GM18511 (cell line): Measurements from ENCODE around the gene SORCS1.

ENCODE experiments used
- ATAC-seq: cut with Tn5 transposase; IDR thresholded peaks from one replicate; pipeline ENCODE4 v1.9.1; 2021; ENCODE audit warnings: mild to moderate bottlenecking, moderate library complexity; ENCODE audit not compliant: unreplicated experiment

SORCS1 gene

DNA sequence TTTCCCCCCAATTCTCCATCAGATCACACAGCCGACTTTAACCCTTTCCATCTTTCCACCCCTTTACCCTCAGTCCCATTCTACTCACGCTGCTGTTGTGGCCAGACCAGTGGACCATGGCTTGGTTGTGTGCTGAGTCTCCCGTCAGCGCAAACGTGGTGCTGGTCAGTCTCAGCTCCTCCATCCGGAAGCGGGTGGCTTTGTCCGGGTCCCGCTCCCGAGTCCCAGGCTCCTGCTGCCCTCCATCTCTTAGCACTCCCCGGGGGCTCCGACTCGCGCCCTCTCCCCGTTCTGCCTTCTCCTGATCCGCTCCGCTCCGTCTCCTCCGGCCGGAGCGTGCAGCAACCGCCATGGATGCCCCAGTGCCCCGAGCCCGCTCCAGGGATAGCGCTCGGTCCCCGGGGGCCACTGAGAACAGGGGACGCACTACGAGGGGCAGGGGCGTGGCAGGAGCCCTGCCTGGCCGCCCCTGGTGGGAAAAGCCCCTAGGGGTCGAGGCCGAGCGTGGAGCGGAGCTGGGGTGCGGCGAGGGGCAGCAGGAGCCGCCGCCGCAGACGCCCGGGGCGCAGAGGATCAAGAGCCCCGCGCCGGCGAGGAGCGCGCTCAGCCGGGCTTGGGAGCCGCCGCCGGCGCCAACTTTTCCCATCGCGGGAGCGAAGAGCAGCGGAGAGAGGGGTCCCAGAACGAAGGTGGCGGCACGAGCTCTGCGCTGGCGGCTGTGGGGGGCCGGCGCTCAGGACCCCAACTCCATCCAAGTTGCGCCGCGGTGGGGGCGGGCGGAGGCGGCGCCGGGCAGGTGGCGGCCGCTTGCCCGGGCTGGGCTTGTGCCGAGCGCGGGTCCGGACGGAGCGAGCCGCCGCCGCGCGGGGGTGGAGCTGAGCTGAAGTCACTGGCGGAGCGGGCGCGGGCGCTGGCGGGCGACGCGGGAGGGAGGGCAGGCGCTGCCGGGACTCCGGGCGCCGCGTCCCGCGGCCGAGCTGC, at the start of gene SORCS1:
SORCS1 (minus strand) TSS at position 826 of the 981 bp plus-strand sequence.
- no peak for ATAC-seq

DNA sequence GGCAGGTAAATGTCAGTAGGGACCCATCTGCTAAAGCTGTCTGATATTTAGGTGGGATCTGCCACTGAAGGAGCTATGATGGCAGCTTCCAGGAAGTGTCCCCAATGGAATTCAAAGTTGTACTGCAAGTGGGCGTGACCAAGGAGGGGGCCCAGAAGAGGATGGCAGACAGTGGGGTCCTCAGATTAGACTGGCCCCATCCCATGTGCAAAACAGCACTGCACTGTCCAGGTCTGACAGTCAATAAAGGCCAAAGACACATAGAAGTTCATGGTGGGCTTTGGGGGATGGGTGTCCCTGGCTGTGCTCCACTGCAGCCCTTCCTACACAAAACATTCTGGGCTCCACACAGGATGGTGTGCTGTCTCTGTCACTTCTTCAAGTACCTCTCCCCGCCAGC, 49.8 kb upstream of the SORCS1 start:
- ATAC-seq: no peak

DNA sequence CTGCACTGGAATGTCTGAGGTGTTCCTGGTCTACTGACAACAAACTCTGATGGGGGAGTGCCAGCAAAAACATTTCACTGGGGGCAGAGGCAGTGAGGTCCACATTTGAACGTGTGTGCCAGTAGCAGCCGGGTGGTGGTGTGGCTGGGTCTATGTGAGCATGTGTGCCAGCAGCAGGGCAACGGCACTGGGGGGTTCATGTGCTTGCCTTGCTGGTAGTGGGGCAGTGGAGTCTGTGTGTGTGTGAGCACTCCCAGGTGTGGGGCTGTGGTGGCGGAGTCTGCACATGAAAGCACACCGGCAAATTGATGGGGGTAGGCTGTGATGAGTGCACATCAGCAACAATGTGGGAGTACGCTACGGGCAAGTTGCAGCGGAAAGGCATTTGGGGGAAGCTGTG, 49.4 kb upstream of the SORCS1 start:
- ATAC-seq: no peak

DNA sequence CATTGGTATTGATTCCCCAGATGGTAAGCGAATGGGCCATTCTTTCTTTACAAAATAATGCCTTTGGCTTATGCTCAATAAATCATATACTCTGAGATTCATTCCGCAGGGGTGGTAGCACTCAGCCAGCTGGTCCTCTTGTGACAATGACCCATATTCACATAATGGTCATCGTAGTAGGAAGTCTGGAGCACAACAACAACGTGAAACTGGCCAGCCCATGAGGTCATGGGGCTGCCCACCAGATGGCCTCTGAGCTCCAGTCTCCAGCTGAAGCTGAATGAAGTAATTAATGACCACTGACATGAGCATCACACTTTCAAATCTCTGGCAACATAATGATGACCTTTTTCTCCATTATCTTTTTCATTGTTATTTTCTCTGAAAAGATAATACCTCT, 42.3 kb upstream of the SORCS1 start:
- ATAC-seq: no peak

DNA sequence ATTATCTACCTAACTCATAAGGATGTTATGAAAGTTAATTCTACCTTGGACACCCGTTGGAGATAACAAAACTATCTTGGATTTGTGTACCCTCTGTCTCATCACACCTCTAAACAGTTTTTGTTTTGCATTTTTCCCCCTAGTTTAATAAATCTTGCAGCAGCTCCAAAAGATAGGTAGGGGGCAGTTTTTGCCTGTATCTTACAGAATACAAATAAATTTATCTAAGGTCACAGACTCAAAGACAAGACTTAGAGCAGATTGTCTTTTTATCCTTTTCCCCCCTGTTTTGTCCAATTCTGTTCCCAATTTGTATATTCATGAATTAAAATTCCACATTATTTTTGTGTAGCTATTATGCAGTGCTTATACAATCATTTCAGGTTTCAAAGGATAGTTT, 5.0 kb upstream of the SORCS1 start:
- no peak for ATAC-seq

DNA sequence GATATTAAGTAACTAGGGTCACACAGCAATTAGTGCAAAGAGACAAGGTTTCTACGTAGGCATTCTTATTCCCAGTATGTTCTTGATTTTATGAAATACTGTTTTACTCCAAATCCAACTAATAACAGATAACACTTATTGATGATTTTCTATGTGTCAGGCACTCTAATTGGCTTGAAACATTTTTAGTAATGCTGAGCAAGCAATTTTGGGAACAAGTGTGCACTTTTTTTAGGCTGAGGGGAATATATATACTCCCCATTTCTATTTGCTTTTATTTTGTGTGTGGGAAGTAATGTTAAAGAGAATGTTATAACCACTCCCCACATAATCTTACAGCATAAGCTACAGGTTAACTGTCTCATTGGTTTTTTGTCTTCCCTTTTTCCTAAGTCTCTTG, 4.2 kb upstream of the SORCS1 start:
- no peak for ATAC-seq

DNA sequence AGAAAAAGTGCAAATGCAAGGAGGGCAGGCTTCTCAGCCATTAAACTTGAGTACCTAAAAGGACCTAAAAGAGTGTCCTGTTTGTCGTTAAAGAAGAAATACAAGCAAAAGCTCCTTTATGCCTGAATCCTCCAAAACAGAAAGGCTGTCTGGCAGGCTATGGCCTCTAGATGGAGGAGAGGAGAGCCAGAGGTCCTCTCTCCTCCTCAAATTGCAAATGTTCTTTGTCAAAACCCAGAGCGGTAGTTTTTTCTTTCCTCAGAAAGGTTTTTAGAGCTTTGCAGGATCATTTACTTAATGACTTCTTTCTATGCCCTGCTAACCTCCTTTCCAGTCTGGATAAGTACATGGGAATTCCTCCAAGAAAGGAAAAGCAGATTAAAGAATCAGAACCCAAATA, 1.9 kb upstream of the SORCS1 start:
- ATAC-seq: no peak

DNA sequence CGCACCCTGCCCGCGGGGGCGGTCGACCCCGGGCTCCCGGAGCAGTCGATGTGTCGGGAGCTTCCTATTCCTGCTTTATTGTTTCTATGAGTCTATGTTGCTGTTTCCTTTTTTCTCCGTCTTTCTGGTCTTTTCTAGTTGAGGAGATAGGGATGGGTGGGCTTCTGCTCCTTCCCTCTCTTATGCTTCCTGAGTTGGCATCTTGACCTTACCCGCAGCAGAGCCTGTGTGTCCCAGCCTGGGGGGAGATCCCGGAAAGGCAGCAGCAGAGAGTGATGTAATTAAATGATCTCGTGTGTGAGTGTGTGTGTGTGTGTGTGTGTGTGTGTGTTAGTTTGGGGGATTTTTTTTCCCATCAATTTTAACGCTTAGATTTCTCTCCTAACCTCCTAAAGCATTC, 486 bp upstream of the SORCS1 start:
- no peak for ATAC-seq

DNA sequence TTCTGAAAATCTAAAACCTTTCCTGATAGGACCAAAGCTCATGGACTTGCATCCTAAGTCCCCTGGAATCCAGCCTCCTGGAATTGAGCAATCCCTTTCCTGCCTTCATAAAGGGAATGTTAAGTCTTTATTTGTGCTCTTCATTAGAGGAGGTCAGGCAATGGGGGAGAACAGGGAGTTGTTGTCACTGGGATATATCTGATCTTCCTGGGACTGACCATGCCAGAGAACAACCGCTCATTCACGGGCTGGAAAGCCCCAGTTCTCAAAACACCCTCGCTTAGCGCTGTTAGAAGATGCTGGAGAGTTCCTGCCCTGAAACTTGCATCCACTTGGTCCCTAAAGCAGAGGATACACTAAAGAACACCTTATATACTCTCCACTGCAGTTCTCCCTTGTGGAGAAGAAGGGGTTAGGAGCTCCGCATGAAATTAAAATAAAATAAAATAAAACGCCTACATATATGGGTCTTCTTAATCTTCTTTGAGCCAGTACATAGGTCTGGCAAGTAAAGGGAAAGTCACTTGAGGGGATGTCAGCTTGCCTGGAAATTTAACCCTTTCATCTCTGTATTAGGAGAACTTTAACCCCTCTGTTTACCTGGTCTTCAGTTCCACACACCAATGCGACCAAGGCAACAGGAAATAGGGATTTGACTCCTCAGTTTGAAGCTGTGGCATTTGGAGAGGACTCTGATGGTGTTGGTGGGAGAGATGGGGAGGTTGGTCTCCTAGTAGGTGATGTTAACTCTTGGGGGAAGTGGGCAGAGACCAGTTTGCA, 1.2 kb downstream of the SORCS1 start:
- no peak for ATAC-seq

DNA sequence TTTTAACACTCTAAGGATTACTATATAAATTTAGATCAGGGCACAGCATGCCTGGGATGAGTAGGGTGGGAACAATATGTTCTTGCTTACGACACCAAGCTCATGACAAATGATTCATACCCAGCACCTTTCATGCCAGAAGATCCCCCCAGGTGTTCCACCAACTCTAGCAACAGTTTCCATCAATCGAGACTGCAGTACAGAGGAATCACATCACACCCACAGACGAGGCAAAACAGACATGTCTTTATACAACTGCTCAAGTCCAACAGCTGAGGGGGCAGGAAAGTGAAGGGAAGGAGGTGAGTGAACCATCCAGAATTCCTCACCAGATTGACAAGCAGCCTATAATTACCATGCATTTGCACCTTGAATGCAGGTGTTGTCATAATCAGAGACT, 3.6 kb downstream of the SORCS1 start:
- no peak for ATAC-seq

DNA sequence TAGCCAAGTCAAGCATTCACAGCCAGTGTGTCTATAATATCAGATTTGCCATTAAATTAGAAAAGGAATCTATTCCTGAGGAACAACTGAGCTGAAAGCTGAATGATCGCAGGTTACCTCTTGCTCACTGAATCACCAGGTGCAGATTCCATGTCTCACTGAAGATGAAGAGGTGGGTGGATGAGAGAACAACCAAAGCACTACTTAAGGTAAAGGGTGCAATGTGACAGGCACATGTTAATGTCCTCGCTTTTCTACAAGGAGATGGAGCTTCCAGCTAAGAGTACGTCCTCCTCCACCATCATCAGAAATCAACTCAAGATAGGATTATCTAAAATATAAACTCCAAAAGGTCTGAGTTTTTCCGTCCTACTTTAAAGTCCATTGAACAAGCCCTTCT, 4.6 kb downstream of the SORCS1 start:
- no peak for ATAC-seq

DNA sequence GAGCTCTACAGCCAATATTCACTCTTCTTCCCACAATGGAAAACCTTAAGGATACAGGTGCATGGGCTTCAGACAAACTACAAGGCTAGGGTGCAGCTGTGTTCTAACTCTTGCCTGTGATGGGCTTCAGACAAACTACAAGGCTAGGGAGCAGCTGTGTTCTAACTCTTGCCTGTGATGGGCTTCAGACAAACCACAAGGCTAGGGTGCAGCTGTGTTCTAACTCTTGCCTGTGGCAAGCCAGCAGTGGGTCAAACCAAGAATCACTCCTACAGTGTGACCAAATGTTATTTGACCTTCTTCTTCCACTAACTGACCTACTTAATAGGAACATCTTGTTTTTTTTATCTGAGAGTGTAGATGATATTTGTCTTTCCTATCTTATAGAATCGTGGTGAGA, 7.4 kb downstream of the SORCS1 start:
- no peak for ATAC-seq

DNA sequence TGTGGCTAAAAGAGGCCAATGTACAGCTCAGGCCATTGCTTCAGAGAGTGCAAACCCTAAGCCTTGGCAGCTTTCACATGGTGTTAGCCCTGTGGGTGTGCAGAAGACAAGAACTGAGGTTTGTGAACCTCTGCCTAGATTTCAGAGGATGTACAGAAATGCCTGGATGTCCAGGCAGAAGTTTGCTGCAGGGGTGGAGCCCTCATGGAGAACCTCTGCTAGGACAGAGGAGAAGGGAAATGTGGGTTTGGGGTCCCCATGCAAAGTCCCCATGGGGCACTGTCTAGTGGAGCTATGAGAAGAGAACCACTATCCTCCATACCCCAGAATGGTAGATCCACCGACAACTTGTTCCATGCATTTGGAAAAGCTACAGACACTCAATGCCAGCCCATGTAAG, 12.4 kb downstream of the SORCS1 start:
- no peak for ATAC-seq

DNA sequence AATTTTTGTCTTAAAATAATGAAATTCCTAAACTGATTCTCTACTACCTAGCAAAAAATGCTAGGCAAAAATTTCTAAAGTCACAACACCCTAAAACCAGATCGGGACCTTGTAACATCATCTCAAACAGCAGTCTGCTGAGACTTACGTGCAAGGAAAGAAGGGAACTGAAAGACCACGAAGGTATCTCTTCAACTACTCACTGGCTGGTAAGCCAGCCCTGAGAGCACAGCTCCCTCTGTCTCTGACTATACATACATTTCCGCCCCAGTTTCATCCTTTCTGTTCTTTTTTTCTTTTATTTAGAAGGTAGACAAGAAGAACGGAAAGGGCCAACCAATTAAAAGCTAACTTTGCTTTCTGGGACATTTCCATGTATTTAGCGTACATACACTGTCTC, 15.6 kb downstream of the SORCS1 start:
- ATAC-seq: no peak

DNA sequence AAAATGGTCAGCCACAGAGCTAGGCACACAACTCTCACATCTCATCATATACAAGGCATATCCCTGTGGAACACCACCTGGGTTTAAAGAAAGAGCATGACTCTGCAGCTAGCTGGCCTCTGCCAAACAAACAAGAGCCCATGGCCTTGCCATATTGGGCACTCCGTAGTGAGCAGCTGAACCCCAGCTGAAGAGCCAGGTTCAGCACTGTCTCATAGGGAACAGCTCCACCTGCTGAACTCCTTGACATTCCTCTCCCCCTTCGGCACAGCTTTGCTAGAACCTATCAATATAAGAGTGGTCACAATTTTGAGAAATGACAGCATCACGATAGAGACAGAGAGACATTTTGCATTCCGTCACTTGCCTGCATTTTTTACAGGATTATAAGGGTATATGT, 20.0 kb downstream of the SORCS1 start:
- no peak for ATAC-seq

DNA sequence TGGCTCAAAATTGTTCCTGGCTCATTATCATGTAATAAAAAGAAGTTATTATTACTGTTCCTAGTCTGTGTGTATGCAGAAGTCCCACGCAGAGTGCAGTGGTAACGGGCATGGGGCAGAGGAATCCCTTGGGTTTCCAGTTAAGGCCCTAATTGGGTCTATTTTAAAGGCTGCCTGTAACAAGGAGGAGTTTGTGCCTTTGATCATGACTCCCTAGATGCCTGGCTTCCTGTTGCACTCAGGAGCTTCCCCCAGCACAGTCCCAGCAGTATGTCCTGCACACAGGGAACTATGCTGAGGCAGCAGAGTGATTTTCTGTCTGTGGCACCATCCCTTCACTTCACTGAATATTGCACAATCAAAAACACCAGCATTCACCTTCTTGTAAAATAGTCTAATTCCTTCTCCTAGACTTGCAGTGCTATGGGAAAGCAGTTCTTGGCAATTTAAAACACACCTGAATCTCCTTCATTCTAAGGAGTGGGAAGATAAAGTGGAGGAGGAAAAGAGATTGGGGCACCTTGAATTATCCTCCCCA, 22.9 kb downstream of the SORCS1 start:
- no peak for ATAC-seq

DNA sequence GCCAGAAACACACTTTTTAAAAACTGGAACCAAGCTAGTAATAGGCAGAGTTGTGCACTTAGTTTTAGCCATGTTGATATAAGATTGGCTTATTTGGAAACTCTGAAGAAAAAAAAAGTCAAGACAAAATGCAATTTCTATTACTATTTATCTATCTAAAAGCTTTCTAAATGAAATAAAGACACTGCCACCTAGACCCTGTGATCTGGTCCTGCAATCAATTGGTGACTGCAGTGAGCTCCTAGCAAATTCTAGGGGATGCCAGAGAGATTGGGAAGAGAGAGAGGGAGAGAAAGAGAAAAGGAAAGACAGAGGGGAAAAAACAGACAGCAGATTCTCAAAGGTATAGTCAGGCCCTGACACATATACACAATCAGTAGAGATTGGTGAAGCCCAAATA, 25.3 kb downstream of the SORCS1 start:
- no peak for ATAC-seq

DNA sequence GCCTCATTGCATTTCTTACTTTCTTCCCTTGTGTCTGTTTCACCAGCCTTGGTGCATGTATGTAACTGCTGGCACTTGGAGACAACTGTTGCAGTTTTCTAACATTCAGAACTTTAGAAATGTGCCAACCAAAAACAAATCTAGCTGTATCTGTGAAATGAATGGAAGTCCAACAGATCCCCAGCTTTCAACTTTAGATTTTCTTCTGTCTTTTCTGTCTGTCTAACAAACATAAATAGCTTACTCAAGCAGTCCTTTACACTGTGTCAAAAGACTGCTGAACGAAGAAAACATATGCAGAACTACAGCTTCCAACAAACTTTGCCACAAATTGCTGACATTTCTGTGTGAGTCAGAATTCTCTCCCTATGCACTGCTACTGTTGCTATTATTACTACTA, 30.9 kb downstream of the SORCS1 start:
- ATAC-seq: no peak

DNA sequence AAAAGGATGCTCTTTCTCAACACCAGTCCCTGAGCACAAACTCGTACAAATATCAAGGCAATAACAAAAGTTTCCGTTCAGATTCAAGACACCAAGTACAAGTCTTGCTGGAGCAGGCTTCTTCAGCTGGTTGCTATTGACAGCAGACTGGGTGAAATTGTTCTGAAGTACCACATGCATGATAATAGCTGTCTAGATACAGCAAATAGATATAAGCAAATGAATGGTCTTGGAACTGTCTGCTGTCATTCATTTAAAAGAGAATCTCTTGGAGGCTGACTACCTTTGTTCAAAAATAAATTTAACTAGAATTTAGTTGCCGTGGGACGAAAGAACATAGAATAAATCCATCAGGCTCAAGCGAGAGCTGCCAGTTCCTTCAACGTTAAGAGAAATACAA, 35.5 kb downstream of the SORCS1 start:
- no peak for ATAC-seq

DNA sequence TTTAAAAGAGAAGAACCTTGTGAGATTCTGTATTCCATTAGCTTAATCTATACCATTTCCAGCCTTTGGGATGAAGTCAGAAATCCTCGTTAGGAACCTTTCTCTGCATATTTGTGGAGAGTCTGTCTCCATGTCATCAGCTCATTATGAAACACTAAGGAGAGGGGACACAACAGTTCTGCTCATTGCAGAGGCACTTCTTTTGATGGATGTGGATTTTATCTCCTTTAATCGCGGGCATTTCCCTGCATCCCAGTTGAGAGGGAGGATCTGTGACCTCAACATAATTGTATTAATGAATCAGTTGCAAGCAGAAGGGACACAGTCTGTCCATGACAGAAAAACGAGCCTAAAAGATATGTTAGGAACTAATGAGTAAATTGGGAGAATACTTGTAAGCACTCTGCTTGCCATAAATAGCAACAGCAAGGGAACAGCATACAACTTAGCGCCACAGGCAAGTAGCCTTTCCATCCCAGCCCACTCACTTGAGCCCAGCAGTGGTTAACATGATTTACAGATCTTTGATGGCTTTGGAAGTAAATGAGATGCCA, 37.9 kb downstream of the SORCS1 start:
- ATAC-seq: no peak

DNA sequence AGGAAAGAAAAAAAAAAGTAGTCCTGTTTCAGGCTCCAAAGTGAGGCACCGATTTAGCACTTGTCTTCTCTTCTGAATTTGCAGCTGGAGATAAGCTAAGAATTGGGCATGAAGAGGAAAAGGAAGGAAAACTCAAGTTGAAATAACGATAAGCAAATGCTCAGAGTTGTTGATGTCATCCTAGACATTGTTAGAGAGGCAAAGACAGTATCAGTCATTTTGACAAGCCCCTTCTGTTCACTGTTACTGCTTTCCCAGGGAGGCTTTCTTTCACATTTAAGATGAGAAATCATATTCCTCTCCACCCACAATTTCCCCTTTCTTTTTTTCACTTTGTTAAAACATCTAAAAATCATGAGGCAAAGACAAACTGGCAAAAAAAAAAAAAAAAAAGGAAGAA, 41.8 kb downstream of the SORCS1 start:
- no peak for ATAC-seq

DNA sequence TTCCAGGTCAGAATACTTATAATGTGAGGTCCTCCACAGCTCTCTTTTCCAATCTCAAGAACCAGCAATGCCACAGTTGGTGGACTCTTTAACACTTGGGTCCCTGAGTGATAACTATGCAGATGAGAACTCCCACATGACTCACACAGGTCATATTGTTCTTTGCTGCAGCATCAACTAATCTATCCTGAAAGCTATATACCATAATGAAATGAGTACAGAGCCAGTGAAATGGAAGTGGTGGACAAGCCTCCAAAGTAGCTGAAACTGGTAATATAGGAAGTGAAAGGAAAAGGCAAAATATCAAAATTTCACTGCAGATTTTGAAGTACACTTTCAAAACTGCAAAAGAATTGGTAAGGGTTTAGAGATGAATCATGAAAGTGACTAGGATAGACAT, 45.6 kb downstream of the SORCS1 start:
- ATAC-seq: peak; percentile 64
